Trophoblast cell (in vitro differentiated cells and primary cell): ENCODE measurements around the gene SRXN1.

ENCODE experiments used
- DNase-seq, 2 donors: peaks; one replicate each; pipeline ENCODE4 v3.0.0-alpha.2; 2016
- H2AFZ ChIP-seq: 2 replicates; pipeline ENCODE4 v1.6.1; 2013; ENCODE audit warnings: low read length, moderate library complexity, mild to moderate bottlenecking; ENCODE audit not compliant: insufficient read depth, poor library complexity
- H2AK5ac ChIP-seq: 2 replicates; pipeline ENCODE4 v1.6.1; 2013; ENCODE audit warnings: mild to moderate bottlenecking, low read length
- H2BK120ac ChIP-seq: 2 replicates; pipeline ENCODE4 v1.6.1; 2013; ENCODE audit warnings: low read length, mild to moderate bottlenecking, moderate library complexity; ENCODE audit not compliant: insufficient read depth, poor library complexity
- H2BK12ac ChIP-seq: 2 replicates; pipeline ENCODE4 v1.6.1; 2013; ENCODE audit warnings: mild to moderate bottlenecking, low read length, moderate library complexity
- H2BK5ac ChIP-seq: 2 replicates; pipeline ENCODE4 v1.6.1; 2013; ENCODE audit warnings: low read length, low read depth, moderate library complexity, mild to moderate bottlenecking; ENCODE audit not compliant: poor library complexity
- H3K14ac ChIP-seq: 2 replicates; pipeline ENCODE4 v1.6.1; 2013; ENCODE audit warnings: mild to moderate bottlenecking, low read length
- H3K18ac ChIP-seq: 2 replicates; pipeline ENCODE4 v1.6.1; 2013; ENCODE audit warnings: mild to moderate bottlenecking, low read length
- H3K23ac ChIP-seq: 2 replicates; pipeline ENCODE4 v1.6.1; 2013; ENCODE audit warnings: low read length
- H3K27ac ChIP-seq: 2 replicates; pipeline ENCODE4 v1.5.1; 2013; ENCODE audit warnings: low read depth, mild to moderate bottlenecking, inconsistent platforms, low read length, moderate library complexity
- H3K27me3 ChIP-seq: 2 replicates; pipeline ENCODE4 v1.6.1; 2013; ENCODE audit warnings: inconsistent platforms, mild to moderate bottlenecking, low read length, moderate library complexity; ENCODE audit not compliant: insufficient read depth
- H3K36me3 ChIP-seq, 2 experiments: 1 replicate in 1 of 2; 2 replicates in 1 of 2; pipeline ENCODE4 v1.6.1; 2013; ENCODE audit warnings: low read length in 2 of 2, mild to moderate bottlenecking in 2 of 2, moderate library complexity in 1 of 2; ENCODE audit not compliant: insufficient read depth in 2 of 2, control insufficient read depth in 1 of 2
- H3K4ac ChIP-seq: 2 replicates; pipeline ENCODE4 v1.6.1; 2013; ENCODE audit warnings: low read depth, mild to moderate bottlenecking, low read length, moderate library complexity
- H3K4me1 ChIP-seq, 2 experiments: 1 replicate in 1 of 2; 2 replicates in 1 of 2; pipeline ENCODE4 v1.6.1; 2013; ENCODE audit warnings: low read length in 2 of 2, mild to moderate bottlenecking in 2 of 2, moderate library complexity in 1 of 2; ENCODE audit not compliant: insufficient read depth in 2 of 2, control insufficient read depth in 1 of 2
- H3K4me2 ChIP-seq: 2 replicates; pipeline ENCODE4 v1.6.1; 2013; ENCODE audit warnings: inconsistent platforms, mild to moderate bottlenecking, low read length, moderate library complexity
- H3K4me3 ChIP-seq: 2 replicates; pipeline ENCODE4 v1.5.1; 2013; ENCODE audit warnings: mild to moderate bottlenecking, low read depth, low read length, inconsistent platforms
- H3K79me1 ChIP-seq: one replicate; pipeline ENCODE4 v1.6.1; 2013; ENCODE audit warnings: low read length
- H3K79me2 ChIP-seq: 2 replicates; pipeline ENCODE4 v1.6.1; 2013; ENCODE audit warnings: low read length, mild to moderate bottlenecking; ENCODE audit not compliant: control insufficient read depth, insufficient read depth, poor library complexity
- H3K9ac ChIP-seq: 2 replicates; pipeline ENCODE4 v1.6.1; 2013; ENCODE audit warnings: mild to moderate bottlenecking, low read length
- H3K9me3 ChIP-seq: 2 replicates; pipeline ENCODE4 v1.6.1; 2013; ENCODE audit warnings: low read depth, mild to moderate bottlenecking, control low read depth, inconsistent platforms, low read length; ENCODE audit not compliant: insufficient read depth
- H4K12ac ChIP-seq: 2 replicates; pipeline ENCODE4 v1.6.1; 2013; ENCODE audit warnings: low read depth, mild to moderate bottlenecking, low read length, moderate library complexity
- H4K8ac ChIP-seq: 2 replicates; pipeline ENCODE4 v1.6.1; 2013; ENCODE audit warnings: low read depth, mild to moderate bottlenecking, low read length, moderate library complexity
- H4K91ac ChIP-seq: one replicate; pipeline ENCODE4 v1.6.1; 2013; ENCODE audit warnings: low read depth, mild to moderate bottlenecking, low read length, moderate library complexity
- WGBS: extraction: QIAGEN DNeasy Blood & Tissue Kit; methylation state at CpG from one replicate; pipeline ENCODE4 v1.1.7; 2013; ENCODE audit warnings: missing lambda C conversion rate; ENCODE audit not compliant: insufficient read length, insufficient coverage; ENCODE audit errors: extremely low coverage; 5-methylcytosine and 5-hydroxymethylcytosine counted together

Gene SRXN1

GRCh38 chr20:617934-618690 is 34.9 kb downstream of the SRXN1 start:
- Histone ChIP-seq H3K9ac (no peak overlapping the region), H2BK12ac (no peak overlapping the region), H3K14ac (no peak overlapping the region), H3K4me2 (no peak overlapping the region), H3K27me3 (no peaks in the 10 kb centered on the region), H3K79me1 (peaks cover 3% of the 10 kb centered on the region), H3K4me1 (peaks cover 13 to 21% of the 10 kb centered on the region in 2 experiments), H4K91ac (no peak overlapping the region), H4K8ac (no peak overlapping the region), H2AK5ac (no peak overlapping the region), H3K27ac (no peak overlapping the region), H3K9me3 (no peaks in the 10 kb centered on the region), H3K79me2 (no peaks in the 10 kb centered on the region), H3K23ac (no peak overlapping the region), H4K12ac (no peak overlapping the region), H2BK120ac (no peak overlapping the region), H3K36me3 (no peaks in the 10 kb centered on the region), H2BK5ac (no peak overlapping the region), H3K4me3 (no peak overlapping the region), H3K18ac (no peak overlapping the region), H3K4ac (no peak overlapping the region), H2AFZ (no peak overlapping the region)
- WGBS = no CpG with 5 or more reads among the region's 4 CpGs
- peak in 1 of 2 donors; percentile 25 for DNase-seq

- no peak overlapping the region for H3K4me3 ChIP-seq
- no peak overlapping the region for H3K4me2 ChIP-seq
- no peak overlapping the region for H2BK12ac ChIP-seq
- no peak overlapping the region for H3K4ac ChIP-seq
- H3K9me3 ChIP-seq = no peaks in the 10 kb centered on the region
- H3K4me1 ChIP-seq = peaks cover 17 to 20% of the 10 kb centered on the region in 2 experiments
- peaks cover 1% of the 10 kb centered on the region for H3K27me3 ChIP-seq
- no peak overlapping the region for H3K18ac ChIP-seq
- H2BK120ac ChIP-seq = no peak overlapping the region
- H3K27ac ChIP-seq = no peak overlapping the region
- H3K23ac ChIP-seq = no peak overlapping the region
- H4K91ac ChIP-seq = no peak overlapping the region
- no peak overlapping the region for H3K9ac ChIP-seq
- no peak overlapping the region for H2AFZ ChIP-seq
- H4K12ac ChIP-seq = no peak overlapping the region
- H4K8ac ChIP-seq = no peak overlapping the region
- H3K79me2 ChIP-seq = no peaks in the 10 kb centered on the region
- H2AK5ac ChIP-seq = no peak overlapping the region
- no CpG with 5 or more reads among the region's 4 CpGs for WGBS
- H3K14ac ChIP-seq = no peak overlapping the region
- H2BK5ac ChIP-seq = no peak overlapping the region
- no peaks in the 10 kb centered on the region for H3K36me3 ChIP-seq
- H3K79me1 ChIP-seq = peaks cover 3% of the 10 kb centered on the region
- no peak for DNase-seq
Observed at GRCh38 chr20:615514-615913, 37.5 kb downstream of the SRXN1 start.

- Histone ChIP-seq H3K27me3 (peaks cover 25% of the 10 kb centered on the region), H2AK5ac (no peak overlapping the region), H2BK12ac (no peak overlapping the region), H3K4me1 (peaks cover 13 to 20% of the 10 kb centered on the region in 2 experiments), H3K27ac (no peak overlapping the region), H4K12ac (no peak overlapping the region), H3K79me1 (no peaks in the 10 kb centered on the region), H3K4ac (no peak overlapping the region), H3K4me3 (no peak overlapping the region), H3K4me2 (peak overlapping the region; percentile 34), H3K18ac (no peak overlapping the region), H3K23ac (no peak overlapping the region), H2BK5ac (no peak overlapping the region), H2BK120ac (no peak overlapping the region), H3K14ac (no peak overlapping the region), H4K8ac (no peak overlapping the region), H4K91ac (no peak overlapping the region), H3K9ac (no peak overlapping the region), H2AFZ (no peak overlapping the region), H3K36me3 (no peaks in the 10 kb centered on the region), H3K79me2 (no peaks in the 10 kb centered on the region), H3K9me3 (peaks cover 2% of the 10 kb centered on the region)
- whole genome bisulfite sequencing = no CpG with 5 or more reads among the region's 8 CpGs
- DNase-seq = no peak
Observed at GRCh38 chr20:611843-612185, 41.2 kb downstream of the SRXN1 start.

GRCh38 chr20:611047-611842 is 41.8 kb downstream of the SRXN1 start:
- Histone ChIP-seq H3K4ac (no peak overlapping the region), H3K9me3 (peaks cover 2% of the 10 kb centered on the region), H3K27ac (no peak overlapping the region), H4K12ac (no peak overlapping the region), H3K36me3 (no peaks in the 10 kb centered on the region), H3K79me2 (no peaks in the 10 kb centered on the region), H4K8ac (no peak overlapping the region), H3K14ac (no peak overlapping the region), H3K4me2 (peak overlapping the region; percentile 34), H2BK5ac (no peak overlapping the region), H3K9ac (no peak overlapping the region), H3K23ac (no peak overlapping the region), H2AK5ac (no peak overlapping the region), H3K27me3 (peaks cover 25% of the 10 kb centered on the region), H2AFZ (no peak overlapping the region), H3K4me1 (peaks cover 13 to 20% of the 10 kb centered on the region in 2 experiments), H3K79me1 (no peaks in the 10 kb centered on the region), H3K4me3 (no peak overlapping the region), H3K18ac (no peak overlapping the region), H2BK12ac (no peak overlapping the region), H2BK120ac (no peak overlapping the region), H4K91ac (no peak overlapping the region)
- DNase-seq = peak; percentile 53 to 68
- WGBS = no CpG with 5 or more reads among the region's 24 CpGs
